Measurements from ENCODE around the gene INAFM1.
A peak's percentile ranks its signal among the peaks of the same experiment; 100 is the strongest.

INAFM1 gene

GRCh38 chr19:47258895-47259555 is 15.7 kb upstream of the INAFM1 start:
- CTCF ChIA-PET, result interaction anchor here (0.5 to 1.5 kb wide), 7 partner anchors 9 to 151 kb away, joined by 3 to 4 read pairs (median 3); no protein-coding TSS in a partner anchor
- no peak overlapping the region for H3K27ac ChIP-seq (ENCODE audit: extremely low read depth, low read depth, low read length)

GRCh38 chr19:47260476-47260875 is 14.2 kb upstream of the INAFM1 start:
- TF ChIP-seq BCL11B (tag by site-specific recombination; IDR thresholded peaks at IDR 0.05; ENCODE audit: low read depth), result no peak
- no peak for TF ChIP-seq IKZF3 (tag by site-specific recombination; IDR thresholded peaks at IDR 0.05)
- TF ChIP-seq ZNF433 (tag by site-specific recombination; IDR thresholded peaks at IDR 0.05; ENCODE audit: low read depth), result no peak
- no peak for TF ChIP-seq YY1 (tag by site-specific recombination; IDR thresholded peaks at IDR 0.05)
- no peak for TF ChIP-seq ZNF596 (tag by site-specific recombination; IDR thresholded peaks at IDR 0.05)
- TF ChIP-seq ZFP3 (tag by site-specific recombination; IDR thresholded peaks at IDR 0.05; ENCODE audit: low read depth), result no peak
- no peak for TF ChIP-seq ZNF2 (tag by site-specific recombination; IDR thresholded peaks at IDR 0.05)
- TF ChIP-seq ZBTB26 (tag by site-specific recombination; optimal IDR thresholded peaks at IDR 0.05), result no peak
- no peak for TF ChIP-seq ZNF138 (tag by site-specific recombination; IDR thresholded peaks at IDR 0.05; ENCODE audit: borderline replicate concordance)
- no peak for TF ChIP-seq OVOL3 (tag by site-specific recombination; IDR thresholded peaks at IDR 0.05)
- TF ChIP-seq ZSCAN5A (tag by site-specific recombination; IDR thresholded peaks at IDR 0.05), result no peak
- TF ChIP-seq, protein P1, sequence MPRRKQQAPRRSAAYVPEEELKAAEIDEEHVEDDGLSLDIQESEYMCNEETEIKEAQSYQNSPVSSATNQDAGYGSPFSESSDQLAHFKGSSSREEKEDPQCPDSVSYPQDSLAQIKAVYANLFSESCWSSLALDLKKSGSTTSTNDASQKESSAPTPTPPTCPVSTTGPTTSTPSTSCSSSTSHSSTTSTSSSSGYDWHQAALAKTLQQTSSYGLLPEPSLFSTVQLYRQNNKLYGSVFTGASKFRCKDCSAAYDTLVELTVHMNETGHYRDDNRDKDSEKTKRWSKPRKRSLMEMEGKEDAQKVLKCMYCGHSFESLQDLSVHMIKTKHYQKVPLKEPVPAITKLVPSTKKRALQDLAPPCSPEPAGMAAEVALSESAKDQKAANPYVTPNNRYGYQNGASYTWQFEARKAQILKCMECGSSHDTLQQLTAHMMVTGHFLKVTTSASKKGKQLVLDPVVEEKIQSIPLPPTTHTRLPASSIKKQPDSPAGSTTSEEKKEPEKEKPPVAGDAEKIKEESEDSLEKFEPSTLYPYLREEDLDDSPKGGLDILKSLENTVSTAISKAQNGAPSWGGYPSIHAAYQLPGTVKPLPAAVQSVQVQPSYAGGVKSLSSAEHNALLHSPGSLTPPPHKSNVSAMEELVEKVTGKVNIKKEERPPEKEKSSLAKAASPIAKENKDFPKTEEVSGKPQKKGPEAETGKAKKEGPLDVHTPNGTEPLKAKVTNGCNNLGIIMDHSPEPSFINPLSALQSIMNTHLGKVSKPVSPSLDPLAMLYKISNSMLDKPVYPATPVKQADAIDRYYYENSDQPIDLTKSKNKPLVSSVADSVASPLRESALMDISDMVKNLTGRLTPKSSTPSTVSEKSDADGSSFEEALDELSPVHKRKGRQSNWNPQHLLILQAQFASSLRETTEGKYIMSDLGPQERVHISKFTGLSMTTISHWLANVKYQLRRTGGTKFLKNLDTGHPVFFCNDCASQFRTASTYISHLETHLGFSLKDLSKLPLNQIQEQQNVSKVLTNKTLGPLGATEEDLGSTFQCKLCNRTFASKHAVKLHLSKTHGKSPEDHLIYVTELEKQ (tag by site-specific recombination; IDR thresholded peaks at IDR 0.05; ENCODE audit: borderline replicate concordance), result no peak
- TF ChIP-seq PRDM4 (tag by site-specific recombination; IDR thresholded peaks at IDR 0.05), result no peak
- no peak for TF ChIP-seq KLF10 (tag by site-specific recombination; IDR thresholded peaks at IDR 0.05)
- TF ChIP-seq, protein P2, sequence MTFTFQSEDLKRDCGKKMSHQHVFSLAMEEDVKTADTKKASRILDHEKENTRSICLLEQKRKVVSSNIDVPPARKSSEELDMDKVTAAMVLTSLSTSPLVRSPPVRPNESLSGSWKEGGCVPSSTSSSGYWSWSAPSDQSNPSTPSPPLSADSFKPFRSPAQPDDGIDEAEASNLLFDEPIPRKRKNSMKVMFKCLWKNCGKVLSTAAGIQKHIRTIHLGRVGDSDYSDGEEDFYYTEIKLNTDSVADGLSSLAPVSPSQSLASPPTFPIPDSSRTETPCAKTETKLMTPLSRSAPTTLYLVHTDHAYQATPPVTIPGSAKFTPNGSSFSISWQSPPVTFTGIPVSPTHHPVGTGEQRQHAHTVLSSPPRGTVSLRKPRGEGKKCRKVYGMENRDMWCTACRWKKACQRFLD (tag by site-specific recombination; IDR thresholded peaks at IDR 0.05), result no peak
- no peak for TF ChIP-seq ZNF585B (tag by site-specific recombination; IDR thresholded peaks at IDR 0.05)
- TF ChIP-seq ZNF114 (tag by site-specific recombination; IDR thresholded peaks at IDR 0.05), result no peak
- TF ChIP-seq ZNF555 (tag by site-specific recombination; conservative IDR thresholded peaks at IDR 0.05), result no peak
- no peak for TF ChIP-seq ZNF629 (tag by site-specific recombination; IDR thresholded peaks at IDR 0.05)
- no peak for TF ChIP-seq ZSCAN18 (tag by site-specific recombination; IDR thresholded peaks at IDR 0.05)
- Histone ChIP-seq H3K4me3 (ENCODE audit: low read depth, low read length) (no peak overlapping the region), H3K27ac (ENCODE audit: extremely low read depth, low read depth, low read length) (no peak overlapping the region), H3K36me3 (ENCODE audit: control insufficient read depth in 2 of 2, insufficient read depth in 1 of 2, low read length in 2 of 2) (peaks cover 24 to 51% of the 10 kb centered on the region in 2 experiments; a peak in 2 of 3 replicates), H3K9me3 (ENCODE audit: control insufficient read depth, insufficient read depth, low read depth, low read length) (no peaks in the 10 kb centered on the region), H3K4me1 (ENCODE audit: control insufficient read depth, insufficient read depth, low read length) (peaks cover 6% of the 10 kb centered on the region)
- ChIA-PET CTCF (interaction anchor here (1.5 kb wide), 1 partner anchor 9 kb away, joined by 4 read pairs; no protein-coding TSS in a partner anchor), POLR2A (interaction anchor here (0.6 to 1.4 kb wide), 3 partner anchors 14 to 246 kb away, joined by 3 to 4 read pairs (median 4); partner anchors contain the start of gene INAFM1)

More at GRCh38 chr19:47258895-47259555, 15.7 kb upstream of the INAFM1 start:
- Histone ChIP-seq H3K36me3 (ENCODE audit: control insufficient read depth in 2 of 2, insufficient read depth in 1 of 2, low read length in 2 of 2) (peaks cover 20 to 37% of the 10 kb centered on the region in 2 experiments; a peak in 2 of 3 replicates), H3K9me3 (ENCODE audit: control insufficient read depth, insufficient read depth, low read depth, low read length) (no peaks in the 10 kb centered on the region), H3K4me1 (ENCODE audit: control insufficient read depth, insufficient read depth, low read length) (peaks cover 6% of the 10 kb centered on the region), H3K4me3 (ENCODE audit: low read depth, low read length) (no peak overlapping the region)
- no peak for TF ChIP-seq ZNF48 (tag by site-specific recombination; IDR thresholded peaks at IDR 0.05)
- 0 out of 2 replicates have a peak, but pooled peaks have one; percentile 56 for TF ChIP-seq ZNF16 (tag by site-specific recombination; IDR thresholded peaks at IDR 0.05; ENCODE audit: low read depth)
- POLR2A ChIA-PET, result interaction anchor here (1.2 kb wide), 1 partner anchor 15 kb away, joined by 3 read pairs; no protein-coding TSS in a partner anchor
